ENCODE measurements around the gene ZNF385B.

Gene ZNF385B

DNA sequence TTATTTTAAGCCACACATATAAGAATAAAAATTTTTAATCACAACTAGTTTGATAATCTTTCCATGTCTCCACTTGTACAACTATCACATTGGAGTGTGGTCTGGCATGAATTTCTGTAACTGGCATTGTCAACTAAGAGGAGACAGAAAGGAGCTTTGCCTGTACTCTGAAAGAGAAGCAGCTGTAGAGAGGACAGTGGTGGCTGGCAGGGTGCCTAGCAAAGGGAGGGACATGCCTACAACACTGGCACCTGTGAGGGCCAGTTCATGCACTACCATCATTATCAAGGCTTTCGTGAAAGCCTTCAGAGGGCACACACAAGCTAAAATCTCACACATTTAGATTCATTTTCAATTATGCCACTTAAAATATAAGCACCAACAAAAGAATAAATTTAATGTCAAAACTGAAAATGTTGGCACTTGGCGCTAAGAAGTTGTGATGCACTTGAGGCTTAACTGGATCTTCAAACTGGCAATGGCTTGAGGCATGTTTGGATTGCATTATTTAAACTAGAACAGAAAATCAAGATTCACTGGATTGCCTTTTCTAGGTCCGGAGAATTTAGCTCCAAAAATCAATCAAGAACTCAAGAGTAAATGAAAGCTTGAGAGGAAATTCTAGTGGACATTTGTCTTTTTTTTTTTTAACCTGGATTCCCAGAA, 238.6 kb downstream of the ZNF385B start:
- H3K36me3 ChIP-seq (replicated peaks; ENCODE audit: insufficient read depth, low read length): no peaks in the 10 kb centered on the region
- 0 out of 2 replicates have a peak, but pooled peaks cover 2% of the 10 kb centered on the region for H3K9me2 ChIP-seq (replicated peaks; ENCODE audit: insufficient read depth, low read length)
- H3K4me2 ChIP-seq (ENCODE audit: low read depth, low read length): no peak overlapping the region
- no peaks in the 10 kb centered on the region for H3K27me3 ChIP-seq (replicated peaks; ENCODE audit: insufficient read depth, low read length)
- H3K79me2 ChIP-seq (ENCODE audit: low read length): no peaks in the 10 kb centered on the region
- TF ChIP-seq CTCF (IDR thresholded peaks at IDR 0.05; ENCODE audit: low read length) (no peak), EZH2 (optimal IDR thresholded peaks at IDR 0.05; ENCODE audit: low read depth, low read length) (no peak), EZH2phosphoT487 (IDR thresholded peaks at IDR 0.05; ENCODE audit: low read length) (no peak)
- no peak for DNase-seq
- H3K9me3 ChIP-seq (replicated peaks; ENCODE audit: insufficient read depth, low read length): no peaks in the 10 kb centered on the region
- H2AFZ ChIP-seq (ENCODE audit: low read length): no peak overlapping the region
- H4K20me1 ChIP-seq (ENCODE audit: insufficient read depth, low read length): no peaks in the 10 kb centered on the region
- H3K9ac ChIP-seq (ENCODE audit: low read length): no peak overlapping the region
- no peak overlapping the region for H3K27ac ChIP-seq (ENCODE audit: low read length)
- H3K4me1 ChIP-seq (ENCODE audit: low read length): 0 out of 2 replicates have a peak, but pooled peaks cover 8% of the 10 kb centered on the region
- H3K4me3 ChIP-seq (ENCODE audit: low read length): no peak overlapping the region
- H3F3A ChIP-seq (ENCODE audit: insufficient read depth, low read length): no peaks in the 10 kb centered on the region

GRCh38 chr2:179622112-179622511, 239.3 kb downstream of the ZNF385B start:
- Histone ChIP-seq H3K36me3 (replicated peaks; ENCODE audit: insufficient read depth, low read length) (no peaks in the 10 kb centered on the region), H3K9me3 (replicated peaks; ENCODE audit: insufficient read depth, low read length) (no peaks in the 10 kb centered on the region)

GRCh38 chr2:179619947-179620467, 241.4 kb downstream of the ZNF385B start:
- H3K27ac ChIP-seq (ENCODE audit: low read length): no peak overlapping the region
- TF ChIP-seq EZH2 (optimal IDR thresholded peaks at IDR 0.05; ENCODE audit: low read depth, low read length): no peak
- no peak for TF ChIP-seq CTCF (IDR thresholded peaks at IDR 0.05; ENCODE audit: low read length)
- no peak for TF ChIP-seq EZH2phosphoT487 (IDR thresholded peaks at IDR 0.05; ENCODE audit: low read length)
- no peak overlapping the region for H2AFZ ChIP-seq (ENCODE audit: low read length)
- no peak for DNase-seq
- H3K79me2 ChIP-seq (ENCODE audit: low read length): no peaks in the 10 kb centered on the region
- no peaks in the 10 kb centered on the region for H3K9me3 ChIP-seq (replicated peaks; ENCODE audit: insufficient read depth, low read length)
- no peak overlapping the region for H3K4me2 ChIP-seq (ENCODE audit: low read depth, low read length)
- no peak overlapping the region for H3K9ac ChIP-seq (ENCODE audit: low read length)
- no peaks in the 10 kb centered on the region for H4K20me1 ChIP-seq (ENCODE audit: insufficient read depth, low read length)
- H3K4me1 ChIP-seq (ENCODE audit: low read length): 0 out of 2 replicates have a peak, but pooled peaks cover 8% of the 10 kb centered on the region
- no peaks in the 10 kb centered on the region for H3F3A ChIP-seq (ENCODE audit: insufficient read depth, low read length)
- H3K36me3 ChIP-seq (replicated peaks; ENCODE audit: insufficient read depth, low read length): no peaks in the 10 kb centered on the region
- H3K4me3 ChIP-seq (ENCODE audit: low read length): no peak overlapping the region
- no peaks in the 10 kb centered on the region for H3K27me3 ChIP-seq (replicated peaks; ENCODE audit: insufficient read depth, low read length)
- H3K9me2 ChIP-seq (replicated peaks; ENCODE audit: insufficient read depth, low read length): 0 out of 2 replicates have a peak, but pooled peaks cover 2% of the 10 kb centered on the region

More at GRCh38 chr2:179622112-179622511, 239.3 kb downstream of the ZNF385B start:
- TF ChIP-seq EZH2 (optimal IDR thresholded peaks at IDR 0.05; ENCODE audit: low read depth, low read length): no peak
- no peak for TF ChIP-seq EZH2phosphoT487 (IDR thresholded peaks at IDR 0.05; ENCODE audit: low read length)
- TF ChIP-seq CTCF (IDR thresholded peaks at IDR 0.05; ENCODE audit: low read length): no peak
- no peaks in the 10 kb centered on the region for H3F3A ChIP-seq (ENCODE audit: insufficient read depth, low read length)
- H2AFZ ChIP-seq (ENCODE audit: low read length): no peak overlapping the region
- H3K4me2 ChIP-seq (ENCODE audit: low read depth, low read length): no peak overlapping the region
- no peak overlapping the region for H3K27ac ChIP-seq (ENCODE audit: low read length)
- no peaks in the 10 kb centered on the region for H3K79me2 ChIP-seq (ENCODE audit: low read length)
- H3K27me3 ChIP-seq (replicated peaks; ENCODE audit: insufficient read depth, low read length): no peaks in the 10 kb centered on the region
- 0 out of 2 replicates have a peak, but pooled peaks cover 2% of the 10 kb centered on the region for H3K9me2 ChIP-seq (replicated peaks; ENCODE audit: insufficient read depth, low read length)
- no peak overlapping the region for H3K9ac ChIP-seq (ENCODE audit: low read length)
- no peak for DNase-seq
- no peaks in the 10 kb centered on the region for H4K20me1 ChIP-seq (ENCODE audit: insufficient read depth, low read length)
- no peak overlapping the region for H3K4me3 ChIP-seq (ENCODE audit: low read length)
- 0 out of 2 replicates have a peak, but pooled peaks cover 8% of the 10 kb centered on the region for H3K4me1 ChIP-seq (ENCODE audit: low read length)

Measured in MM.1S (cell line).